HUDEP-2 (cell line): ENCODE measurements around the gene COX8A.

Experiments used
- DNase-seq, 76 experiments: peaks; one replicate each; lab custom pipeline; 2025; ENCODE audit not compliant: unreplicated experiment in 76 of 76; lab: John Stamatoyannopoulos, UW

The COX8A gene

DNA sequence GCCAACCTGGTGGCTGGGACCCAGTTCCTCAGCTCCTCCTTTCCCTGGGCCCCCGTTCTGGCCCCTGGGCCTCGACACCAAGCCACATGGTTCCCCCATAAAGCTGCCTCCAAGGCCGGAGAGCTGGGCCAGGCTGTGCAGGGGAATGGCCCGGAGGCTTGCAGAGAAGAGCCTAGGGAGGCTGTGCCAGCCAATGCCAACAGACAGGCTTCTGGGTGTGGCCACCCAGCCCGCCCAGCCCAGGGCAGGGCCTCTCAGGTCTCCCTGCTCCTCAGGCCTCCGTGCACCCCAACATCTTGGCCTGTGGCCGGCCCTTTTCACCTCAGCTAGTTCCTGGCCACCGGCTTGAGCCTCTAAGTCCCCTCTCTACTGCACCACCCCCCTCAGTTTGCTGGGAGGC lies 43.9 kb downstream of the COX8A start:
- peak in 11 of 76 experiments; percentile 5 to 35 (median 14) for DNase-seq

GRCh38 chr11:64019106-64020037 lies 45.0 kb downstream of the COX8A start:
- DNase-seq, result no peak

DNA sequence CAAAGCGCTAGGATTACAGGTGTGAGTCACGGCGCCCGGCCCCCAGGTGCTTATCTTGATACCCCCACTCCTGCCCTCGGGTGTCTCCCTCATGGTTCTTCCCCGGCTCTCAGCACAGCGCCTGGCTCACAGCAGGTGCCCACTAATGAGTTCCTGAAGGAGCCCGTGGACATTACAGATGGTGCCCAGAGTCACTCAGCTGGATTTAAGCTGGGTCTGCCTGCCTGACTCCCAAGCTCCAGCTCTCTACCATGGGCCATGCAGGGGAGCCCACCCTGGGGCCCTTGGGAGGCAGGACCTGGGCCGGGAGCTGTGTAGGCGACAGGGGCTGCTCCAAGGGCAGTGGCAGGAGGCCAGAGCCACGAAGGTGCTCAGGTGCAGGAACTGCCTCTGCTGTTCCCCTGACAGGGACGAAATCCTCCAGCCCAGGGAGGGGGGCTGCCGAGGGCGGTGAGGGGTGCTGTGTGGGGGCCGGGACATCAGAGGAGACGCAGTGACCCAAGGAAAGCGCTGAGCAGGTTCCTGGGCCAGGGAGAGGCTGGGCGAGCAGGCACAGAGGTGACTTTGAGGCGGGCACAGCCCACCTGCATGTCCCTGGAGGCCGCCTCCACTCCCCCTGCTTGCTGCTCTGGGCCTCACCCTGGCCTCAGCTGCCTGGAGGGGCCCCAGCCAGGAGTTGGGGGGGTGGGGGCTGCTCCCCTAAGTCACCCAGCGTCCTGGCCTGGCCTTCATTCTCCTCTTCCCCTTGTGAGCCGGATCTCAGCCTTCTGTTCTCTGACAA lies 46.7 kb downstream of the COX8A start:
- no peak for DNase-seq

DNA sequence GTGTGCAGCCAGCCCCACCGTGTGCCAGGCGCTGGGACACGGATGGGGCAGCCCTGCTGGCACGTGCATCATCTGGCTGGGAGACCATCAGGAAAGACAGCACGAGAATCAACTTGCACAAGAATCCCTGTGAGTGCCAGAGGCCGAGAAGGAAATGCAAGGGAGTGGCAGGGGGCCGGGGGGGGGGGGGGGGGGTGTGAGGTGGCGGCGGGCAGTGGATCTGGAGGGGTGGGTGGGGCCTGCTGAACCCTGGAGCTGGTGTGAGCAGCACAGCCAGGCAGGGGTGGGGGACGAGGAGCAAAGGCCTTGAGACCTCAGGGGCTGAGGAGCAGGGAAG lies 47.3 kb downstream of the COX8A start:
- no peak for DNase-seq

- DNase-seq, result no peak
Observed at GRCh38 chr11:64022125-64022784, 47.8 kb downstream of the COX8A start.

- DNase-seq, result no peak
Observed at GRCh38 chr11:64023712-64024710, 49.6 kb downstream of the COX8A start.

- DNase-seq, result no peak
Observed at GRCh38 chr11:64025205-64025604, 50.8 kb downstream of the COX8A start.
